GM18520 (cell line): ENCODE data around the gene KLHL3.

Source experiments
- ATAC-seq: cut with Tn5 transposase; IDR thresholded peaks from one replicate; pipeline ENCODE4 v1.9.1; 2021; ENCODE audit not compliant: unreplicated experiment

The KLHL3 gene

DNA sequence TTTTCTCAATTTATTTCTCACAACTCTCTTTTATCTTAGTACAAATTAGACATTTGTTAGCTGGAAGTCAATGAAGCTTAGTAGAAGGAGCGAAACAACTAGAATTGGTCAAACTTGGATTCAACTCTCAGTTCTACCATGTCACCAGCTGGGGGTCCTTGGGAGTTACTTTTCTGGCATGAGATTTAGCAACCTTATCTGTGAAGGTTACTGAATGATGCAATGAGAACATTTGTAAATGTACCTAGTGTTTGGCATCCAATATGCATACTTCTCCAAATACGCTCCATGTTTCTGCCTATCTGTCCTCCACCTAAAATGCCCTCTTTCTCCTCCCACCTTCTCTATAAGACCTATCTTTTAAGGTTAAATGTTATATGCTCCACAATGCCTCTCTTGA lies 12.0 kb upstream of the KLHL3 start:
- ATAC-seq = no peak

DNA sequence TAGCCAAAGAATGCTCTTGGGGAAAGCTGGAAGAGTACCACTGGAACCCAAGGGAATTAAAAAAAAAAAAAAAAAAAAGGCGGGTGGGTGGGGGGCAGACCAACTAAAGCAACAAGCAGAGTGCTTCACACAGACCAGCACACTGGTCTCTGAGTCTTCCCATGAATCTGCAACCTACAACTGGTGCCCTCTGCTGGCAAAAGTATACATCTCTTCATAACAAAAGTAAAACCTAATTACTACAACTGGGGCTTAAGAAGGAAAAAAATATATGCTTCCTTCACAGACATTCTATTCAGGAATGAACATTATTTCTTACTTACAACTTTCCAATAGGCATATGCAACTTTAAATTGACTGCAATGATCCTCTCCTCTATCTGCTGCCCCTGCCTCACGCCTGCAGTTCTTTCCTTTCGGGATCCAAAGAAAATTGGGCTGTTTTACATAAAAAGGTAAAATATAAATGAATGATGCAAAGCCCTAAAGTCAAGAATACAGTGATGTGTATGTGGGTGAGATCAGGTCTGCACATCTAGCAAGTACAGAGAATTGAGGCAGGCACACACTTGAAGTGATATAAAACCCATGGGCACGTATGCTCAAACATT lies 7.2 kb upstream of the KLHL3 start:
- ATAC-seq = no peak

DNA sequence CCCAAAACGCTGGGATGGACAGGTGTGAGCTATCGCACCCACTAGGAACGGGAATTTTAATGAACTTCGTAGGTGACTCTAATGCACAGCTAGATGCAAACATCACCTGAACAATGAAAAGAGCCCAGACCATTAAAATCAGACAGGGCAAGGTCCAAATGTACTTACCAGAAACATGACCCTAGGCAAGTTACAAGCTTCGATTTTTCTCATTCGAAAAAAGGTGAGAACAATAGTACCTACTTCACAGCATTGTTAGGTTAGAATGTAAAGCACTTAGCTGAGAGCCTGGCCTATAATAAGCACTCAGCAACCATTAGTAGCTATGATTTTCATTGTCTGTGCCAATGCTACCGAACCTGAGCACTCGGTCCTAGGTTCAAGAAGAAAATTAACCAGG lies 5.8 kb upstream of the KLHL3 start:
- ATAC-seq = no peak

DNA sequence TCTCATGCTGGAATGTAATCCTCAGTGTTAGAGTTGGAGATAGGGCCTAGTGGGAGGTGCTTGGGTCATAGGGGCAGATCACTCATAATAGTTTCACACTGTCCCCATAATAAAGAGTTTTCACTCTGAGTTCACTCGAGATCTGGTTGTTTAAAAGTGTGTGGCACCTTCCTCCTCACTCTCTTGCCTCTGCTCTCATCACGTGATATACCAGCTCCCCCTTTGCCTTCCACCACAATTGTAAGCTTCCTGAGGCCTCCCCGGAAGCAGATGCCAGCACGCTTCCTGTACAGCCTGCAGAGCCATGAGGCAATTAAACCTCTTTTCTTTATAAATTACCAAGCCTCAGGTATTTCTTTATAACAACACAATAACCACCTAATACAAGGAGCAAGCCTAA lies 3.8 kb upstream of the KLHL3 start:
- no peak for ATAC-seq

DNA sequence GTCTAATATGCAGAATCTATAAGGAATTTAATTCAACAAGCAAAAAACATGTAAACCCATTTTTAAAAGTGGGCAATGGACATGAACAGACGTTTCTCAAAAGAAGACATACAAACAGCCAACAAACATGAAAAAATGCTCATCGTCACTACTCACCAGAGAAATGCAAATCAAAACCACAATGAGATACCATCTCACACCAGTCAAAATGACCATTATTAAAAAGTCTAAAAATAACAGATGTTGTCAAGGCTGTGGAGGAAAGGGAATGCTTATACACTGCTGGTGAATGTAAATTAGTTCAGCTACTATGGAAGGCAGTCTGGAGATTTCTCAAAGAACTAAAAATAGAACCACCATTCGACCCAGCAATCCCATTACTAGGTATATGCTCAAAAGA lies 3.1 kb upstream of the KLHL3 start:
- no peak for ATAC-seq

DNA sequence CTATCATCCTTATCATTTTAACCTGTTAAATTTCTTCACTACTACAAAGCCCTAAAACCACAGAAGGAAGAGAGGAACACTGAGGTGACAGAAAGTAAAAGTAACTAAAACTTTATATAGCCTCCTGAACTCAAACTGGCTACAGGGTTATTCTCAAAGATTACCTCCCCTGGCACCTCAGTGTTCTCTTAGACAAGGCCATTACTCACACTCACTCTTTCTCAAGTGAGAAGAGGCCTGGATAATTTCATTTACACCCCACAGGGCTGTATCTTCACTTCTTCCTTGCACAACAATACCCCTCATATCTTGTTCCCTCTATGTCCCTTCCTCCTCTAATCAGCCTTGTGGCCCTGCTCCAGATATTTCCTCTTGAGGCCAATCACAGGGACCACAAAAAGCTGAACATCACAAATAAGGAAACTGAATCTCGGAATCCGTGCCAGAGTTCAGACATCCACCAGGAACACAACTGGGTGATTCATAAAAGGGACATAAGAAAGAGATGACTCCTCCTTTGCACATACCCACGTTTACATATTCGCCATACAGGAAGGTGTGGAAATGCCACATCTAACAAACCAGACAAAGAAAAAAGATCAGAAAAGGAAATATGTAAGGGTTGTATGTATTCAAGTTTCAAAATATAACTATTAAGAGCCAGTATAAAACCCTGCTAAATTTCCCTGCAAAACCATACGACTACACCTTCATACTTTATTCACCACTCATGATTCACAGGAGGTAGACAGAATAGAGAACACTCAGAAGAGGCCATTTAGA lies 1.7 kb upstream of the KLHL3 start:
- ATAC-seq = no peak

DNA sequence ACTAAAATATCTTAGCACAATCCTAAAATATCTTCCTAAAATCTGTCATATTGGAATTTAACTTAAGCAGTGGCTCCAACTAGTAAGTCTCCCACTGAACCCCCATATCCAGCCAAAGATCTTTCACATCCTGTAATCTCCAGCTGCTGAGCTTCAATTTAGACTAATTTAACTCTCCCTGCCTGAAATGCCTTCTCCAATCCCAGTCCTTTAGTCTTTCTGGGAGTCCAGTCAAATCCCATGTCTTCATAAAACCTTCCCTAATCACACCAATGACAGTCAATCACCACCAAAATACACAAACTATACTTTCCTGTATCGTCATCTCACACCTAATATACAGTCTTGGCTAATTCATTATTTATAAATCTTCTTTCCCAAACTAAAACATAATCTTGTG lies 607 bp upstream of the KLHL3 start:
- ATAC-seq = no peak

DNA sequence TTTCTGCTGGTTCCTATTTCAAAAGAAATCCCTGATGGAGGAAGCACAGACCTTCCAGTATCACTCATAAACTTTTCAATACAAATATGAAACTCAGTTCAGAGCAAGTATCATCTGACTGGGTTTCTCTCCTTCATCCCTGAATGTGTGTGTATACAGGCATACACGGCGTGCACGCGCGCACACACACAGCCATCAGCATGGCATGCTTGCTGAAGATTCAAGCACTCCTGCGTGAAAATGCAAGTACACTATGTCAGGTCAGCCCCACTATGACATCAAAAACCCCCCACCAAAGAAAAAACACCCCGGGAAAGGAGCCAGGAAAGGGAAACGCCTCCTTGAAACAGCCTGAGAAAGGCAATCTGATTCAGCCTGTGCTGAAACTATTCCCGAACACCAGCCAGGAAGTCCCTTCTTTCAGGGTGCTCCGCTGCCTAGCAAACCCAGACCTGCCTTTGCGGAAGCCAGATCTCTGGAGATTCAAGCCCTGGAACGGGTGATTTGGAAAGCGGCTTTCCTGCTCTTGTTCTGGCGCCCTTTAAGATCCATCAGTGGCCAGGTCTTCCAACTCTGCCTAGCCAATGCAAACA lies 831 bp downstream of the KLHL3 start:
- ATAC-seq = no peak

DNA sequence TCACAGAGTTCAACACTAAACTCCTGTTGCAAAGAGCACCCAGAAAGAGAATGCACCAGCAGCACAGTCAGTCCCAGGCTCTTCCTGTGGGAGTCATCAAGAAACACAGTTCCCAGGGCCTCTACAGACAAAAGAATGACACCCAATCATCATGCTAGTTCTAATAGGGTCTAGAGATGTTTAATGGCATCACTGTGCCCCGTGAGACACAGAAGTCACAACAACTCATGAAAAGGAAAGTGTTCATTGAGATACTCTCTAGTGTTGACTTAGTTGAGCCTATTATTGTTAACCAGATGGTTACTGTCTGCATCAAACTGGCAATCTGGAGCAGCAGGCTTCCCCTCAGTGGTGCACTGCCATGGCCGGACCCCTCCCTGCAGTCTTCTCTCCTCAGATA lies 1.6 kb downstream of the KLHL3 start:
- ATAC-seq = no peak

DNA sequence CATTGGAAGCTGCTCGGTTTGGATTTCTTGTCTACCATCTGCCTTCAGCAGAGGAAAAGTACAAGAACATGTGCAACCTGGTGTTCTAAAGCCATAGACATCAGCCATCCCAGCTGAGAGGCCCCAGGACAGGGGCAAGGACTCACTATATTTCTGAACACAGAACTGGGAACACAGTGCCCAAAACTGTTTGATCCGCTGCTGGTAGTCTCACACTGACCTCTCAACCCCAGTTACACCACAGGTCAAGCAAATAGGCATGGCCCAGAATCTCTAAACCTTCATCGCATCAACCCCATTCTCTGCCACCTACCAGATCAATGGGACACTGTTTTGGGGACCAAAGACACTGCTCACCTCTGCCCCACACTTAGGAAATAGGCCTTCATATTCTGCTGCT lies 2.0 kb downstream of the KLHL3 start:
- no peak for ATAC-seq

DNA sequence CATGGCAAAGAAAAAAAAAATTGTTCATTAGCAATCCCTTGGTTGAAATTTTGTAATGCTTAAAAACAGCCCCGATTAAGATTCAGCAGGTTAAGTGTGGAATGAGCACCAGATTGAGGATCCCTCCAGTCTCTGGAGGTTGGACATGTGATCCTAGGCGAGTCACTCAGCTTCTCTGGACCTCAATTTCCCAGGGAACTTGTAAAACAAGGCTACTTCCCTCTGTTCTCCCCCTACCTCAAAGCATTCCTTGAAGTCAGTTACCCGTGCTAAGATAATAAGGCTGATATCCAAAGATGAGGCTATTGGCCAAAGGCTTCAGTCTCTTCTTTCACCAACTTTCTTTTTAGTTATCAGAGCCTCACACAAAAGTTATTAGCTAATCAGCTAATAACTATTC lies 2.9 kb downstream of the KLHL3 start:
- no peak for ATAC-seq

DNA sequence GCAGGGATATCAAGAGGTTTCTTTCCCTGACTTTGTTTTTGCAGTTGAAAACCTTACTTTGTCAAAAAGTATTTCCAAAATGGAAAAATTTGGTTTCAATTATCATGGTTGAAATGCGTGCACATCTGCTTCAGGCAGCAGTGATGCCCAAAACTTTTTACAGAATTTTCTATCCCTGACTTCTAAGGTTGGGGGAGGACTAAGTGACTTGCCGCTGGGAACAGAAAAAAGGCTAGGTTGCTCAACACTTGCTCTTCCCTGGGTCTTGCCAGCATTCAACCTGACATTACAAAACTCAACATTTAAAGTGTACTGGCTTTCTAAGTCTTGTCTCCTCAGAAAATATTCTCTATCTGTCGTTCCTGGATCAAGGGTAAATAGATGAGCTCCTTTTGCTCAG lies 4.7 kb downstream of the KLHL3 start:
- no peak for ATAC-seq

DNA sequence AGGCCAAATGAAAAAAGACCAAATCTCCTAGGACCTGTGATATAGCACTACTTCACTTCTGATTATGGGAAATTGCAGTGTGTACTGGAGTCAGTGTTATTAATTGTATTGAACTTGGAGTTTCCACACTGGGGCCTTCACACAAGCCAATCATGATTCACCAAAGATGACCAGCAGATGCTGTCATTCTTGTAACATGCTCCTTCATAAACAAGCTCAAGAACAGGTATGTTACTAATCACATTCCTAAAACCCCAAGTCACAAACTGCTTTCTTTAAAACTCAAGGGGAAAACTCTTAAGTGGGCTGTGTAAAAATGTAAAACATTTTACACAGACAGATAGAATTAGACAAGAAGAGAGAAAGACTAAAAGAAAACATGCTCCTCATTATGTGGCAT lies 5.6 kb downstream of the KLHL3 start:
- no peak for ATAC-seq

DNA sequence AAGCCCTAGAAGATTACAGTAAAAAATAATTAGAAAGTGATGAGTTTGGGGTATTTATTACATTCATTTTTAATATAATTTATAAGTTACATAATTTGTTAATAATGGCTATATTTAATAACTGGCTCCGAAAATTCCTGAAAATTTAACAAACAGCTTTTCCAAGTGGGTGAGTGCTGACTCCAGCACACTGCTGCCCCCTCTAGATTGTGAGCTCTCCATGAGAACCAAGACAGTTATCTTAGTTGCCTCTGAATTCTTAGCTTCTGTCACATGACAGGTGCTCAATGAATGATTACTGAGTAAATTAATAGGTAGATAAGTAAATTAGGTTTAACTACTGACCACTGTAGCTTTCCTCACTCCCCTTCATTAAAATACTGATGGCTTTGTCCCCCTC lies 7.8 kb downstream of the KLHL3 start:
- ATAC-seq = no peak

DNA sequence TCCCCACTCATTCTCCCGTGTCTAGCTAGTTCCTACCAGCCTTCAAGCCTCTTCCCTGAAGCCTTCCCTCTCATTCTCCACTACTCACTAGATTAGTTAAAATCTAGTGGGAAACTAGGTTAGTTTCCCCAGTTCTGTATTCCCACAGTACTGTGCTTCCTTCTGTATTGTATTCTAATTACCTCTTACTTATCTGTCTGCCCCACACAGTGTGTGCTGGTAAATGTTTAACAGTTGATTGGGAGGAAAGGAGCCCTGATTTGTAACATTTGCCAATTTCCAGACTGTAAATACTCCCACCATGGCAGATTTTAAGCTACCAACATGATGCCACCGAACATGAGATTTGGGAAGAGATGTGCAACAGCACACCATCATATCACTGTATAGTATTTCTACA lies 8.3 kb downstream of the KLHL3 start:
- ATAC-seq = no peak

DNA sequence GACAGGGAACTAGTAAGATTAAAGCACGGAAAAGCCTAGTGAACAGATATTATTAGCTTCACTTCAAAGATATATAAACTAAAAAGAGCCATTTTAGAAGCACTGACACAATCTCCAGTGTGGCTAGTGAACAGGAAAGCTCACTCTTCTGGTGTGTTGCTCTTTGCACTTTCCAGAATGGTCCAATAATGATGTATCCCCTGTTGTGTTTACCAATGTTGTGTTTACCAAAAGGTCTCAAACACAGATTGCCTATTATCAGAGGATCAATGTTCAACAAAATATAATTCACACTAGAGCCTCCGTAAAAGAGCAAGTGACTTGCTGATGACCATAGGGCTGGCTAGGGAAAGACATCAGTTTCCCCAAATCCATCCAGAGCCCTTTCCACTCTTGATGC lies 11.6 kb downstream of the KLHL3 start:
- no peak for ATAC-seq

DNA sequence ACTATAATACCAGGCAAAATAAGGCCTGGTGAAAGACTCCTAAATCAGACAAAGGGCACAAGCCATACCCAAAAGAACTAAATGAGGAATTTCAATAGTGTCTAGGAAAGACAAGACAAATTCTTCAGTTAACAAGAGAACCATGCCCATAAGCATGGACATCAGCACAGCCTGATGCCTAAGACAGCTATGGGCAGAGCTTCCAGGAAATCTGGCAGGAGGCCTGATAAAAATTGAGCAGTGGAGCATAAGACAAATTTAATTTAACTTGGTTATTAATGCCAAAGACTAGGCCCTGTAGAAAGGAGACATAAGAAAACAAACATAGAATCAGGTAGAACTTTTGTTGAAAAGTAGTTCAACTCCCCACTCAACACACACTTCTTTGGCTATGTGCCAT lies 17.3 kb downstream of the KLHL3 start:
- ATAC-seq = no peak

DNA sequence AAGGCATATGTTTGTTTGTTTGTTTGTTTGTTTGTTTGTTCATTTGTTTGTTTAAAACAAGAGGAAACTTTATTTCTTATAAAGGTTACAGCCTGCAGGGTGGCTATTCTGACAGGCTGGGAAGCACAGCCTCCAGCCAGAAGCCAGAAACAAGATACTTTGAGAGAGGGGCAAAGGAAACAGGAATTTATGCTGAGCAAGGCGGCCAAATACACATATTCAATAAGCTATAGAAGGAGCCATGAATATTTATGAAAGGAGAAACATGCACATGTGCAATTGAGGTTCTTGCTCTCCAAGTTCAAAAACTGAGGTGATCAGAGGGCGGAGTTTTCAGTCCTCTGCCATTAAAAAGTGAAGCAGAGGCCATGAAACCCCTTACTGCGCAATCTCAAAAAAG lies 19.6 kb downstream of the KLHL3 start:
- ATAC-seq = no peak

DNA sequence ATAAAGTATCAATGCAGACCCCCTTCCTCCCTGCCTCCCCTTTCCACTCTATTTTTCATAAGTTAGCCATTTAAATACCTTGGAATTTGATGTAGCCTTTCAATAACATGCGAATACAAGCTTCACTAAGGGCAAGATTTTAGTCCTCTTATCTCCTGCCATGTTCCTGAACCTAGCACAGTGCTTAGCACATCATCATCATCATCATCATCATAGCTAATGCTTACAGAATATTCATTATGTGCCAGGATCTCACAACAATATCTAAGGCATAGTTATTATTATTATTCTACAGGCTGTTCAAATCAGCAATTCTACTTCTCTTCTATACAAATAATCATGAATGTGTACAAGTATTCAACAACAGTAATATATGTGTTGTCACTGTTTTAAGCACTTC lies 20.4 kb downstream of the KLHL3 start:
- no peak for ATAC-seq

DNA sequence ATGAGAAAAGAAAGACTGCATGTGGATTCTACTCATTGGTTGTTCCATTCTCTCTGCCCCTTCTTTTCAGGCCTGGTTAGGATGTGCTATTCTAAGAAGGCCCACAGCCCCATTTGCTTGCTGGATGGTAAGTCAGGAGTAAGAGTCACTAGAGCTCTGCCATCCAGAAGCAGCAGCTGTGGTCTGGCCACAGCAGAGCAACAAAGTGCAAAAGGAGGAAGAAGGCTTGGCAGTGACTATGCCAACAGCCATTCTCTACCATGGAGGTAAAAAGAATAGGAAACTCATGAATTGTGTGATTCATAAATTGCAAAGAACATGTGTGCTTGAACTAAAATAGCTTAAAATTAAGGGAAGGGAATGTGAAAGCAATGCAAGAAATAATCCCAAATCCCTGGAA lies 20.9 kb downstream of the KLHL3 start:
- ATAC-seq = no peak

DNA sequence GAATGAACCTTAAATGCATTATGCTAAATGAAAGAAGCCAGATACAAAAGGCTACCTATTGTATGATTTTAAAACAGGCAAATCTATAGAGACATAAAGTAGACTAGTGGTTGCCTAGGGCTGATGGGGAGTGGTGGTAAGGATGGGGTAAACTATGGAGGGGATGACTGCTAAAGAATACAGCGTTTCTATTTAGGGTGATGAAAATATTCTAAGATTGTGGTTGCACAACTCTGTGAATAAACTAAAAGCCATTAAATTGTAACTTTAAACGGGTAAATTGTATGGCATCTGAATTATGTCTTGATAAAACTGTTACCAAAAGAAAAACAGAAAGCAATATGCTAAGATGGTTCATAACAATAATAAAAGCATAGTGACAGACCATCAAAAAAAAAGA lies 21.4 kb downstream of the KLHL3 start:
- ATAC-seq = no peak

DNA sequence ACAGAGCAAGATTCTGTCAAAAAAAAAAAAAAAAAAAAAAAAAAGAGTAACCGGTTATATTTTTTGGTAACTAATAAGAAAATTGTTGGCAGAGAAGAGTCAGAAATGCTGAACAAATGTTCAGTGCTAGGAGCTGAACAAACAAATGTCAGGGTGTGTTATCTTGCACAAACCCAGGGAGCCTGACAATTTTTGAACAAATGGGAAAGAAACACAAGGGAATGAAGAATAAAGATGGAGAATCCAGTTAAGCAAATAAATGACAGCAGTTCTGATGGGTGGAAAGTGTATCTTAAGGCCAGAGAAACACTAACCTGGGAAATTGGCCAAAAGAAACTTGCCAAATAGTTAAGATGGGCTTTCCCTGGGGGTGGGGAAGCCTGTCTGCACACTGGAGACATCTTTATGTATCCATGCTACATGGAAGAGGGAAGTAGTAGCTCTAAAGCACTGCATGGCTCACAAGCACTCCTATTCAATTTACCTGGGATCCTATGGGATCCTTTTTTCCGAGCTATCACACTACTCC lies 23.7 kb downstream of the KLHL3 start:
- no peak for ATAC-seq
